Measurements from ENCODE around the gene DCLRE1A. TPM values are rescaled to one million over a fixed set of nuclear protein-coding genes. Genes with fewer than 3 reads are reported as not detected.

DCLRE1A gene
- total and polyA plus RNA-seq, 2 donors (not counting 1 experiment from before 2014, with no cell fraction given), result 1.4 to 2.4 TPM

GRCh38 chr10:113893570-113893969, 39.7 kb upstream of the DCLRE1A start:
- H3K27me3 Mint-ChIP-seq, result no peaks in the 10 kb centered on the region
- CTCF ChIA-PET, result interaction anchor here (1.0 to 1.5 kb wide), 2 partner anchors 94 to 209 kb away, joined by 3 to 4 read pairs; no protein-coding TSS in a partner anchor

DNA sequence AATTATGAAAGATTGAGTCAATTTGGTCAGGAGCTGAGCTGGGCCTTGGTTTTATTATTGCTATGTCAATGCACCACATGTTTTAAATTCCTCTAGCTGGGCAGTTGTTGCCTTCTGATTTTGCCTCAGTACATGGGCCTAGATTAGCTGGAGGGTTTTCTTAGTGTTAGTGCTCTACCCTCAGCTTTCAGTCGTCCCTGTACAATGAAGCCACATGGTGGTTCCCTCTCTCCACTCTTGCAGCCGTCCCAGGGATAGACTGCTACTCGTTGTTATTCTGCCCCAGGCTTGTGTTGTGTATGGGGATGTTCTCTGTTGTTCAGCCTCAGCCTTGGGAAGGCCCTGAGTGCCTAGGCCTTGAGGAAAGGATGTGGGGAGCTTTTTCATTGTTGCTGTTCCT, 37.6 kb upstream of the DCLRE1A start:
- H3K27me3 Mint-ChIP-seq, result no peaks in the 10 kb centered on the region
- Histone ChIP-seq H3K27ac (ENCODE audit: low read length in 2 of 2) (no peak overlapping the region), H3K4me2 (replicated peaks; ENCODE audit: low read depth, low read length, poor library complexity, severe bottlenecking) (no peak overlapping the region), H3K36me3 (replicated peaks in 1 of 2; ENCODE audit: control extremely low read depth in 1 of 2, control insufficient read depth in 1 of 2, extremely low read depth in 1 of 2, insufficient read depth in 2 of 2, low read length in 1 of 2) (peaks cover 0 to 35% of the 10 kb centered on the region in 2 experiments), H4K20me1 (ENCODE audit: control insufficient read depth, insufficient read depth, low read length, poor library complexity, severe bottlenecking) (peaks cover 6% of the 10 kb centered on the region), H3K4me1 (ENCODE audit: control insufficient read depth in 2 of 2, insufficient read depth in 2 of 2, low read length in 2 of 2) (no peaks in the 10 kb centered on the region), H3K4me3 (ENCODE audit: control extremely low read depth in 1 of 5, extremely low read depth in 1 of 5, insufficient read depth in 1 of 5, low read depth in 2 of 5, low read length in 4 of 5) (no peak overlapping the region), H2AFZ (ENCODE audit: insufficient read depth, low read depth, low read length, poor library complexity, severe bottlenecking) (no peak overlapping the region), H3K9ac (ENCODE audit: low read length) (no peak overlapping the region), H3K27me3 (replicated peaks in 1 of 4; ENCODE audit: control extremely low read depth in 1 of 4, control insufficient read depth in 3 of 4, insufficient read depth in 4 of 4, low read length in 3 of 4) (no peaks in the 10 kb centered on the region), H3K79me2 (ENCODE audit: control insufficient read depth, insufficient read depth, low read length) (no peaks in the 10 kb centered on the region), H3K9me3 (ENCODE audit: control extremely low read depth in 1 of 3, control insufficient read depth in 2 of 3, insufficient read depth in 1 of 3, low read length in 2 of 3) (no peaks in the 10 kb centered on the region)
- 95% methylated on average over 2 of the region's 3 CpGs for WGBS (ENCODE audit: insufficient coverage)
- H3K9me3 Mint-ChIP-seq (ENCODE audit: insufficient read depth), result no peaks in the 10 kb centered on the region
- intact Hi-C loops (cut with micrococcal nuclease), result no loop called here
- H3K4me3 Mint-ChIP-seq, result no peak overlapping the region
- no peaks in the 10 kb centered on the region for H3K4me1 Mint-ChIP-seq
- POLR2A ChIA-PET, result interaction anchor here (0.6 kb wide), 1 partner anchor 1443 kb away, joined by 8 read pairs; no protein-coding TSS in a partner anchor
- CTCF ChIA-PET, result interaction anchor here (0.6 kb wide), 1 partner anchor 12 kb away, joined by 3 read pairs; no protein-coding TSS in a partner anchor
- DNase-seq (no peak), ATAC-seq (ENCODE audit: low read depth) (no peak)
- H3K27ac Mint-ChIP-seq, result no peak overlapping the region
- TF ChIP-seq, protein P1, sequence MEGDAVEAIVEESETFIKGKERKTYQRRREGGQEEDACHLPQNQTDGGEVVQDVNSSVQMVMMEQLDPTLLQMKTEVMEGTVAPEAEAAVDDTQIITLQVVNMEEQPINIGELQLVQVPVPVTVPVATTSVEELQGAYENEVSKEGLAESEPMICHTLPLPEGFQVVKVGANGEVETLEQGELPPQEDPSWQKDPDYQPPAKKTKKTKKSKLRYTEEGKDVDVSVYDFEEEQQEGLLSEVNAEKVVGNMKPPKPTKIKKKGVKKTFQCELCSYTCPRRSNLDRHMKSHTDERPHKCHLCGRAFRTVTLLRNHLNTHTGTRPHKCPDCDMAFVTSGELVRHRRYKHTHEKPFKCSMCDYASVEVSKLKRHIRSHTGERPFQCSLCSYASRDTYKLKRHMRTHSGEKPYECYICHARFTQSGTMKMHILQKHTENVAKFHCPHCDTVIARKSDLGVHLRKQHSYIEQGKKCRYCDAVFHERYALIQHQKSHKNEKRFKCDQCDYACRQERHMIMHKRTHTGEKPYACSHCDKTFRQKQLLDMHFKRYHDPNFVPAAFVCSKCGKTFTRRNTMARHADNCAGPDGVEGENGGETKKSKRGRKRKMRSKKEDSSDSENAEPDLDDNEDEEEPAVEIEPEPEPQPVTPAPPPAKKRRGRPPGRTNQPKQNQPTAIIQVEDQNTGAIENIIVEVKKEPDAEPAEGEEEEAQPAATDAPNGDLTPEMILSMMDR (IDR thresholded peaks at IDR 0.05), result no peak
- no peak for TF ChIP-seq EZH2 (IDR thresholded peaks at IDR 0.05; ENCODE audit: borderline replicate concordance, insufficient read depth, low read depth, low read length, poor library complexity, severe bottlenecking)

More at GRCh38 chr10:113893570-113893969, 39.7 kb upstream of the DCLRE1A start:
- Histone ChIP-seq H3K9ac (ENCODE audit: low read length) (no peak overlapping the region), H3K27ac (ENCODE audit: low read length in 2 of 2) (no peak overlapping the region), H3K79me2 (ENCODE audit: control insufficient read depth, insufficient read depth, low read length) (no peaks in the 10 kb centered on the region), H3K27me3 (replicated peaks in 1 of 4; ENCODE audit: control extremely low read depth in 1 of 4, control insufficient read depth in 3 of 4, insufficient read depth in 4 of 4, low read length in 3 of 4) (no peaks in the 10 kb centered on the region), H4K20me1 (ENCODE audit: control insufficient read depth, insufficient read depth, low read length, poor library complexity, severe bottlenecking) (peaks cover 6% of the 10 kb centered on the region), H3K9me3 (ENCODE audit: control extremely low read depth in 1 of 3, control insufficient read depth in 2 of 3, insufficient read depth in 1 of 3, low read length in 2 of 3) (no peaks in the 10 kb centered on the region), H3K4me1 (ENCODE audit: control insufficient read depth in 2 of 2, insufficient read depth in 2 of 2, low read length in 2 of 2) (no peaks in the 10 kb centered on the region), H2AFZ (ENCODE audit: insufficient read depth, low read depth, low read length, poor library complexity, severe bottlenecking) (no peak overlapping the region), H3K36me3 (replicated peaks in 1 of 2; ENCODE audit: control extremely low read depth in 1 of 2, control insufficient read depth in 1 of 2, extremely low read depth in 1 of 2, insufficient read depth in 2 of 2, low read length in 1 of 2) (peaks cover 5 to 30% of the 10 kb centered on the region in 2 experiments), H3K4me3 (ENCODE audit: control extremely low read depth in 1 of 5, extremely low read depth in 1 of 5, insufficient read depth in 1 of 5, low read depth in 2 of 5, low read length in 4 of 5) (no peak overlapping the region), H3K4me2 (replicated peaks; ENCODE audit: low read depth, low read length, poor library complexity, severe bottlenecking) (no peak overlapping the region)
- 90% methylated on average over 2 of the region's 2 CpGs for WGBS (ENCODE audit: insufficient coverage)
- no peaks in the 10 kb centered on the region for H3K4me1 Mint-ChIP-seq
- no peak for ATAC-seq (ENCODE audit: low read depth)
- TF ChIP-seq, protein P1 (IDR thresholded peaks at IDR 0.05), result no peak
- no peak for TF ChIP-seq EZH2 (IDR thresholded peaks at IDR 0.05; ENCODE audit: borderline replicate concordance, insufficient read depth, low read depth, low read length, poor library complexity, severe bottlenecking)
- no peaks in the 10 kb centered on the region for H3K9me3 Mint-ChIP-seq (ENCODE audit: insufficient read depth)
- POLR2A ChIA-PET, result no interaction called here
- H3K27ac Mint-ChIP-seq, result no peak overlapping the region
- no peak for DNase-seq
- intact Hi-C loops (cut with micrococcal nuclease), result no loop called here
- H3K4me3 Mint-ChIP-seq, result no peak overlapping the region

Measured in B cell (primary cell).